ENCODE results near the gene COPRS. TPM values are rescaled to one million over a fixed set of nuclear protein-coding genes. Genes with fewer than 3 reads are reported as not detected.

COPRS gene
- polyA plus RNA-seq, 3 donors, result 11.7 to 40.0 (median 38.9) TPM

GRCh38 chr17:31869031-31869430 is 10.0 kb upstream of the COPRS start:
- Histone ChIP-seq H3K27me3 (ENCODE audit: control insufficient read depth in 2 of 2, insufficient read depth in 2 of 2, low read length in 2 of 2) (no peaks in the 10 kb centered on the region), H3K4me3 (replicated peaks in 1 of 3; ENCODE audit: low read depth in 2 of 3, low read length in 3 of 3) (no peak overlapping the region), H3K27ac (ENCODE audit: low read depth in 1 of 2, low read length in 2 of 2) (no peak overlapping the region), H3K36me3 (replicated peaks in 1 of 2; ENCODE audit: control insufficient read depth in 1 of 2, insufficient read depth in 2 of 2, low read length in 2 of 2) (peaks cover 86 to 100% of the 10 kb centered on the region in 2 donors), H3K4me1 (ENCODE audit: control insufficient read depth in 1 of 2, insufficient read depth in 2 of 2, low read length in 2 of 2) (no peaks in the 10 kb centered on the region), H3K79me2 (ENCODE audit: insufficient read depth, low read length) (no peaks in the 10 kb centered on the region), H3K9ac (ENCODE audit: insufficient read depth, low read length, poor library complexity, severe bottlenecking) (no peak overlapping the region), H4K20me1 (ENCODE audit: insufficient read depth, low read length) (no peaks in the 10 kb centered on the region), H3K9me3 (replicated peaks in 1 of 2; ENCODE audit: control insufficient read depth in 1 of 2, insufficient read depth in 1 of 2, low read length in 2 of 2) (no peaks in the 10 kb centered on the region), H3K4me2 (replicated peaks; ENCODE audit: extremely low read depth, low read length, poor library complexity, severe bottlenecking) (no peak overlapping the region), H2AFZ (ENCODE audit: insufficient read depth, low read depth, low read length, poor library complexity, severe bottlenecking) (no peak overlapping the region)
- Mint-ChIP-seq H3K36me3 (peaks cover 80 to 98% of the 10 kb centered on the region in 2 donors), H3K27me3 (ENCODE audit: low read depth in 3 of 3) (no peaks in the 10 kb centered on the region), H3K4me3 (no peak overlapping the region), H3K4me1 (no peaks in the 10 kb centered on the region), H3K9me3 (peaks cover 0 to 2% (median 0%) of the 10 kb centered on the region in 7 donors), H3K27ac (no peak overlapping the region)
- intact Hi-C loops (cut with micrococcal nuclease), result no loop called here
- no peak for TF ChIP-seq CTCF (IDR thresholded peaks at IDR 0.05)
- DNase-seq, result no peak
- WGBS (ENCODE audit: insufficient coverage), result no CpG with 5 or more reads among the region's 2 CpGs

GRCh38 chr17:31859487-31860008 is 504 bp upstream of the COPRS start:
- peaks cover 0 to 2% (median 0%) of the 10 kb centered on the region in 7 donors for H3K9me3 Mint-ChIP-seq
- DNase-seq, result no peak

More at GRCh38 chr17:31859487-31860008, 504 bp upstream of the COPRS start:
- Mint-ChIP-seq H3K4me3 (peak overlapping the region; percentile 64 to 76), H3K27me3 (ENCODE audit: low read depth in 3 of 3) (peaks cover 0 to 2% (median 0%) of the 10 kb centered on the region in 3 donors), H3K27ac (peak overlapping the region in 3 of 7 donors; percentile 19 to 80 (median 72)), H3K36me3 (peaks cover 22 to 35% of the 10 kb centered on the region in 2 donors), H3K4me1 (peaks cover 21% of the 10 kb centered on the region)
- WGBS (ENCODE audit: insufficient coverage), result 31% methylated on average over 15 of the region's 16 CpGs
- H3K9ac ChIP-seq (ENCODE audit: insufficient read depth, low read length, poor library complexity, severe bottlenecking), result no peak overlapping the region
- H3K4me3 ChIP-seq (replicated peaks in 1 of 3; ENCODE audit: low read depth in 2 of 3, low read length in 3 of 3), result peak overlapping the region in 2 of 3 experiments; percentile 27 to 67
- peaks cover 27 to 38% of the 10 kb centered on the region in 2 donors for H3K36me3 ChIP-seq (replicated peaks in 1 of 2; ENCODE audit: control insufficient read depth in 1 of 2, insufficient read depth in 2 of 2, low read length in 2 of 2)
- TF ChIP-seq CTCF (IDR thresholded peaks at IDR 0.05), result no peak
- no peak overlapping the region for H3K27ac ChIP-seq (ENCODE audit: low read depth in 1 of 2, low read length in 2 of 2)
- H4K20me1 ChIP-seq (ENCODE audit: insufficient read depth, low read length), result no peaks in the 10 kb centered on the region
- peak overlapping the region; percentile 95 for H3K4me2 ChIP-seq (replicated peaks; ENCODE audit: extremely low read depth, low read length, poor library complexity, severe bottlenecking)
- H3K9me3 ChIP-seq (replicated peaks in 1 of 2; ENCODE audit: control insufficient read depth in 1 of 2, insufficient read depth in 1 of 2, low read length in 2 of 2), result no peaks in the 10 kb centered on the region
- no peaks in the 10 kb centered on the region for H3K27me3 ChIP-seq (ENCODE audit: control insufficient read depth in 2 of 2, insufficient read depth in 2 of 2, low read length in 2 of 2)
- intact Hi-C loops (cut with micrococcal nuclease), result loop anchor here (5.0 kb wide), 1 partner anchor 43 kb away; the partner anchor contains the start of gene UTP6 (in 2 of the 2)
- no peak overlapping the region for H2AFZ ChIP-seq (ENCODE audit: insufficient read depth, low read depth, low read length, poor library complexity, severe bottlenecking)
- peaks cover 13 to 18% of the 10 kb centered on the region in 2 donors for H3K4me1 ChIP-seq (ENCODE audit: control insufficient read depth in 1 of 2, insufficient read depth in 2 of 2, low read length in 2 of 2)
- peaks cover 11% of the 10 kb centered on the region for H3K79me2 ChIP-seq (ENCODE audit: insufficient read depth, low read length)

Measured in CD14-positive monocyte (primary cell).